Measurements from ENCODE around the gene CARD11. TPM values are rescaled to one million over a fixed set of nuclear protein-coding genes. Genes with fewer than 3 reads are reported as not detected.

CARD11 gene
- total and polyA plus RNA-seq, 4 donors, result 0.77 to 1.2 (median 1.1) TPM

GRCh38 chr7:3067193-3067592, 23.5 kb upstream of the CARD11 start:
- WGBS (ENCODE audit: insufficient coverage), result 78% methylated on average over 1 of the region's 3 CpGs
- Histone ChIP-seq H3K27ac (ENCODE audit: low read depth, low read length) (no peak overlapping the region), H3K4me1 (ENCODE audit: control insufficient read depth, insufficient read depth, low read length) (no peaks in the 10 kb centered on the region)

GRCh38 chr7:3066506-3066905, 22.8 kb upstream of the CARD11 start:
- 100% methylated on average over 1 of the region's 1 CpG for WGBS (ENCODE audit: insufficient coverage)
- no peaks in the 10 kb centered on the region for H3K27me3 ChIP-seq (ENCODE audit: control insufficient read depth, insufficient read depth, low read length)
- no peaks in the 10 kb centered on the region for H3K4me1 ChIP-seq (ENCODE audit: control insufficient read depth, insufficient read depth, low read length)
- no peak overlapping the region for H3K27ac ChIP-seq (ENCODE audit: low read depth, low read length)
- no peak overlapping the region for H3K4me3 ChIP-seq (ENCODE audit: low read depth, low read length)
- no peak for DNase-seq (ENCODE audit: low read depth in 4 of 6, low spot score in 6 of 6)
- H3K36me3 ChIP-seq (ENCODE audit: control insufficient read depth, insufficient read depth, low read length), result no peaks in the 10 kb centered on the region
- no peaks in the 10 kb centered on the region for H3K9me3 ChIP-seq (ENCODE audit: control insufficient read depth, insufficient read depth, low read length)

More at GRCh38 chr7:3067193-3067592, 23.5 kb upstream of the CARD11 start:
- Histone ChIP-seq H3K4me3 (ENCODE audit: low read depth, low read length) (no peak overlapping the region), H3K36me3 (ENCODE audit: control insufficient read depth, insufficient read depth, low read length) (no peaks in the 10 kb centered on the region), H3K9me3 (ENCODE audit: control insufficient read depth, insufficient read depth, low read length) (no peaks in the 10 kb centered on the region), H3K27me3 (ENCODE audit: control insufficient read depth, insufficient read depth, low read length) (no peaks in the 10 kb centered on the region)
- DNase-seq (ENCODE audit: low read depth in 4 of 6, low spot score in 6 of 6), result no peak

- peaks cover 1% of the 10 kb centered on the region for H3K9me3 ChIP-seq (ENCODE audit: control insufficient read depth, insufficient read depth, low read length)
- no peak overlapping the region for H3K4me3 ChIP-seq (ENCODE audit: low read depth, low read length)
- H3K4me1 ChIP-seq (ENCODE audit: control insufficient read depth, insufficient read depth, low read length), result no peaks in the 10 kb centered on the region
- WGBS (ENCODE audit: insufficient coverage), result 40% methylated on average over 9 of the region's 11 CpGs
- no peaks in the 10 kb centered on the region for H3K36me3 ChIP-seq (ENCODE audit: control insufficient read depth, insufficient read depth, low read length)
- H3K27ac ChIP-seq (ENCODE audit: low read depth, low read length), result no peak overlapping the region
- DNase-seq (ENCODE audit: low read depth in 4 of 6, low spot score in 6 of 6), result no peak
- no peaks in the 10 kb centered on the region for H3K27me3 ChIP-seq (ENCODE audit: control insufficient read depth, insufficient read depth, low read length)
Observed at GRCh38 chr7:3065724-3066143, 22.1 kb upstream of the CARD11 start.

GRCh38 chr7:3064067-3064466, 20.4 kb upstream of the CARD11 start:
- H3K9me3 ChIP-seq (ENCODE audit: control insufficient read depth, insufficient read depth, low read length), result peaks cover 1% of the 10 kb centered on the region
- H3K4me3 ChIP-seq (ENCODE audit: low read depth, low read length), result no peak overlapping the region
- no peaks in the 10 kb centered on the region for H3K36me3 ChIP-seq (ENCODE audit: control insufficient read depth, insufficient read depth, low read length)
- DNase-seq (ENCODE audit: low read depth in 4 of 6, low spot score in 6 of 6), result no peak
- 89% methylated on average over 5 of the region's 5 CpGs for WGBS (ENCODE audit: insufficient coverage)
- no peaks in the 10 kb centered on the region for H3K4me1 ChIP-seq (ENCODE audit: control insufficient read depth, insufficient read depth, low read length)
- no peak overlapping the region for H3K27ac ChIP-seq (ENCODE audit: low read depth, low read length)
- H3K27me3 ChIP-seq (ENCODE audit: control insufficient read depth, insufficient read depth, low read length), result no peaks in the 10 kb centered on the region

- Histone ChIP-seq H3K27me3 (ENCODE audit: control insufficient read depth, insufficient read depth, low read length) (no peaks in the 10 kb centered on the region), H3K4me3 (ENCODE audit: low read depth, low read length) (no peak overlapping the region), H3K36me3 (ENCODE audit: control insufficient read depth, insufficient read depth, low read length) (no peaks in the 10 kb centered on the region), H3K27ac (ENCODE audit: low read depth, low read length) (no peak overlapping the region), H3K4me1 (ENCODE audit: control insufficient read depth, insufficient read depth, low read length) (no peaks in the 10 kb centered on the region), H3K9me3 (ENCODE audit: control insufficient read depth, insufficient read depth, low read length) (peaks cover 1% of the 10 kb centered on the region)
- 92% methylated on average over 4 of the region's 7 CpGs for WGBS (ENCODE audit: insufficient coverage)
- DNase-seq (ENCODE audit: low read depth in 4 of 6, low spot score in 6 of 6), result no peak
Observed at GRCh38 chr7:3063016-3063753, 19.5 kb upstream of the CARD11 start.

GRCh38 chr7:3057066-3057420, 13.4 kb upstream of the CARD11 start:
- peak in 2 of 6 donors; percentile 17 to 80 for DNase-seq (ENCODE audit: low read depth in 4 of 6, low spot score in 6 of 6)
- Histone ChIP-seq H3K27ac (ENCODE audit: low read depth, low read length) (no peak overlapping the region), H3K9me3 (ENCODE audit: control insufficient read depth, insufficient read depth, low read length) (peaks cover 1% of the 10 kb centered on the region), H3K36me3 (ENCODE audit: control insufficient read depth, insufficient read depth, low read length) (no peaks in the 10 kb centered on the region), H3K4me3 (ENCODE audit: low read depth, low read length) (no peak overlapping the region), H3K27me3 (ENCODE audit: control insufficient read depth, insufficient read depth, low read length) (no peaks in the 10 kb centered on the region), H3K4me1 (ENCODE audit: control insufficient read depth, insufficient read depth, low read length) (peaks cover 3% of the 10 kb centered on the region)
- WGBS (ENCODE audit: insufficient coverage), result 25% methylated on average over 4 of the region's 9 CpGs

GRCh38 chr7:3056234-3057065, 12.8 kb upstream of the CARD11 start:
- peak in 2 of 6 donors; percentile 17 to 79 for DNase-seq (ENCODE audit: low read depth in 4 of 6, low spot score in 6 of 6)
- 58% methylated on average over 11 of the region's 24 CpGs for WGBS (ENCODE audit: insufficient coverage)

GRCh38 chr7:3055626-3056025, 12.0 kb upstream of the CARD11 start:
- peak in 1 of 6 donors; percentile 68 for DNase-seq (ENCODE audit: low read depth in 4 of 6, low spot score in 6 of 6)

More at GRCh38 chr7:3056234-3057065, 12.8 kb upstream of the CARD11 start:
- Histone ChIP-seq H3K27me3 (ENCODE audit: control insufficient read depth, insufficient read depth, low read length) (no peaks in the 10 kb centered on the region), H3K9me3 (ENCODE audit: control insufficient read depth, insufficient read depth, low read length) (peaks cover 1% of the 10 kb centered on the region), H3K4me1 (ENCODE audit: control insufficient read depth, insufficient read depth, low read length) (peaks cover 3% of the 10 kb centered on the region), H3K27ac (ENCODE audit: low read depth, low read length) (no peak overlapping the region), H3K4me3 (ENCODE audit: low read depth, low read length) (no peak overlapping the region), H3K36me3 (ENCODE audit: control insufficient read depth, insufficient read depth, low read length) (no peaks in the 10 kb centered on the region)

GRCh38 chr7:3042861-3043489, 692 bp downstream of the CARD11 start:
- 40% methylated on average over 16 of the region's 17 CpGs for WGBS (ENCODE audit: insufficient coverage)
- Histone ChIP-seq H3K4me1 (ENCODE audit: control insufficient read depth, insufficient read depth, low read length) (no peaks in the 10 kb centered on the region), H3K9me3 (ENCODE audit: control insufficient read depth, insufficient read depth, low read length) (no peaks in the 10 kb centered on the region), H3K27me3 (ENCODE audit: control insufficient read depth, insufficient read depth, low read length) (peaks cover 10% of the 10 kb centered on the region), H3K4me3 (ENCODE audit: low read depth, low read length) (no peak overlapping the region), H3K27ac (ENCODE audit: low read depth, low read length) (no peak overlapping the region), H3K36me3 (ENCODE audit: control insufficient read depth, insufficient read depth, low read length) (no peaks in the 10 kb centered on the region)
- no peak for DNase-seq (ENCODE audit: low read depth in 4 of 6, low spot score in 6 of 6)

More at GRCh38 chr7:3055626-3056025, 12.0 kb upstream of the CARD11 start:
- Histone ChIP-seq H3K36me3 (ENCODE audit: control insufficient read depth, insufficient read depth, low read length) (no peaks in the 10 kb centered on the region), H3K9me3 (ENCODE audit: control insufficient read depth, insufficient read depth, low read length) (peaks cover 1% of the 10 kb centered on the region), H3K27me3 (ENCODE audit: control insufficient read depth, insufficient read depth, low read length) (no peaks in the 10 kb centered on the region), H3K4me1 (ENCODE audit: control insufficient read depth, insufficient read depth, low read length) (peaks cover 3% of the 10 kb centered on the region), H3K4me3 (ENCODE audit: low read depth, low read length) (no peak overlapping the region), H3K27ac (ENCODE audit: low read depth, low read length) (no peak overlapping the region)
- WGBS (ENCODE audit: insufficient coverage), result 64% methylated on average over 3 of the region's 6 CpGs
